ENCODE results near the gene RMDN3.

The RMDN3 gene

DNA sequence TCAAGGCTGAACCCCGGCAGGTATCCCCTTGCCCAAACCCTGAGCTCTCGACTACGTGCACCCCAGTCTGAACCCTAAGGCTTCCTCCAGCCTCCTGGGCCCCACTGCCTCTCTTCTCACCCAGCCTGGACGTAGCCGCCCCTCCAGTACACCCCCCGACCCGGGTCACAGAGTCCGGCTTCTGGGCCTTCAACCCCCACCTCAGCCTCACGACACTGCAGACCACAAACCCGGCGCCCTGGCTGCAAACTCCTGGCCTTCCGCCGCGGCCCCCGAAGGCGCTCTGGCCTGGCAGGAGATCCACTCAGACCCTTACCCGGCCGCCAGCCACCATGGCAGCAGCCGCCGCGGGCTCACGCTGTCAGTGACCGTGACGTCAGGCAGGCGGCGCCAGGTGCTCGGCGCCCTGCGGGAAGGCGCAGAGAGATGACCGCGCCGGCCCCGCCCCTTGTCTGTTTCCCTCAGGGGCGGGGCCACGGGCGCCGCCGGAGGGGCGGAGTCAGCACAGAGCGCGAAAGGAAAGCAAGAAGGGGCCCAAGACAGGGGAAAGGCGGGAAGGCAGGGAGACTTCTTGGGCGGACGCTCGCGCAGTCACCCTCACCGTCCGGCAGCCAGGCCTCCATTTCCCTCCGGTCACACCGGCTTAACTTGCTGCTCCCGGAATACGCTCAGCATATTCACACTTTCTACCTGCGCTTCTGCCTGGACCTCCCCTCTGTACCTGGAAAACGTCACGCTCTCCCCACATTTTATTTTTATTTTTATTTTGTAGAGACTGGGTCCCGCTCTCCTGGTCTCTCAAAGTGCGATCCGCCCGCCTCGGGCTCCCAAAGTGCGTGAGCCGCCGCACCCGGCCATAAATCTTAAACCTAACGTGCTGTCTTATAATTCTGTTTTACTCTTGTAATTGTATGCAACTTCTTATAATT lies at the start of gene RMDN3:
RMDN3 (minus strand) TSS at position 372 of the 929 bp plus-strand sequence. CDS start 471 bp downstream, outside the sequence.
- Histone ChIP-seq H3K36me3 (ENCODE audit: insufficient read depth, low read length) (peaks cover 17% of the 10 kb centered on the region), H3K4me1 (ENCODE audit: insufficient read depth, low read length) (peaks cover 7% of the 10 kb centered on the region), H3K4me3 (ENCODE audit: low read depth in 1 of 2, low read length in 2 of 2) (peak within 1 kb of the TSS; percentile 75 to 93), H3K27ac (ENCODE audit: low read depth, low read length) (peak within 1 kb of the TSS; percentile 85), H3K27me3 (ENCODE audit: control insufficient read depth in 1 of 2, insufficient read depth in 2 of 2, low read length in 2 of 2) (no peaks in the 10 kb centered on the region), H3K9me3 (ENCODE audit: low read length) (no peaks in the 10 kb centered on the region), H3K9ac (ENCODE audit: low read length) (peak within 1 kb of the TSS; percentile 58)

DNA sequence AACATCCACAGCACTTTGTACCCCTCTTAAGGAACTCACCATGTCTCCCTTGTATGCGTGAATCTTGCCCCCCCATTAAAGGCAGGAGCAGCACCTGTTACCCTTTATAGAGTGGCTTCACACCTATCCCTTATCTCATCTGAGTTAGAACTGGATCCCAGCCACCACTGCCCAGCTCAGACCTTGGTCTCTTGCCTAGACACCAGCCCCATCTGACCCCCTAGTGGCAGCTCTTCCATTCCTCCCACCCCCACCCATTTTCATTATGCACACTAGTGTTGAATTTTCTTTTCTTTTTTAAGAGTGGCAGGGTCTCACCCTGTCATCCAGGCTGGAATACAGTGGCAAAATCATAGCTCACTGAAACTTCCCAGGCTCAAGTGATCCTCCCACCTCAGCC lies 48.6 kb upstream of the RMDN3 start:
- Histone ChIP-seq H3K36me3 (ENCODE audit: insufficient read depth, low read length) (no peaks in the 10 kb centered on the region), H3K4me1 (ENCODE audit: insufficient read depth, low read length) (peaks cover 14% of the 10 kb centered on the region), H3K27ac (ENCODE audit: low read depth, low read length) (no peak overlapping the region), H3K9me3 (ENCODE audit: low read length) (no peaks in the 10 kb centered on the region), H3K4me3 (ENCODE audit: low read depth in 1 of 2, low read length in 2 of 2) (no peak overlapping the region), H3K9ac (ENCODE audit: low read length) (no peak overlapping the region), H3K27me3 (ENCODE audit: control insufficient read depth in 1 of 2, insufficient read depth in 2 of 2, low read length in 2 of 2) (no peaks in the 10 kb centered on the region)

DNA sequence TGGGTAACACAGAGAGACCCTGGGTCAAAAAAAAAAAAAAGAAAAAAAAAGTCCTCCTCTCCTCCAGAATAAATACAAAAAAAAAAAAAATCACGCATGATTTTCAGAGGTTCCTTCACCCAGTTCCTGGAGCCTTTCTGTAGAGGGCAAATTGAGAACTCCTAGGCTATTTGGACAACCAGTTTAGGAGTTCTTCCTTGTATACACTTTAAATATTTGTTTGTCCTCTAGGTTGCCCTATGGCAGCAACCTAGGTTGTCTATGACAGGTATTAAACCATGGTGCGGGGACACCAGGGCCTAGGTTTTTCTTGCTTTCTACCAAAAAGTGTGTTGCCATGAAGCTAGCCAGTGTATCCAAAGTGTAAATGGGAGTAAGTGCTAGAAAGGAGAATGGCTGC lies 48.0 kb upstream of the RMDN3 start:
- no peak overlapping the region for H3K27ac ChIP-seq (ENCODE audit: low read depth, low read length)

DNA sequence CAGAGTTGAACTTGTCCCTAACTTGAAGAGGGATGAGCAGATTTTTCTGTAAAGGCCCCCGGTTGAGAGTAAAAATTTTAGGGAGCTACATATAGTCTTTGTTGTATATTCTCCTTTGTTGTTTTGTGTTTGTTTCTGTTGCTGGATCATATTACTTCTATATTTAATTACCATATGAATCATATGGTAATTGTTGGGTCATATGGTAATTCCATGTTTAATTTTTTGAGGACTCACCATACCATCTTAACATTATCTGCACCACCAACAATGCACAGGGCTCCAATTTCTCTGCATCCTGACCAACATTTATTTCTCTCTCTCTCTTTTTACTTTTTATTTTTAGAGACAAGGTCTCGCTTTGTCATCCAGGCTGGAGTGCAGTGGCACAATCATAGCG lies 44.5 kb upstream of the RMDN3 start:
- Histone ChIP-seq H3K9me3 (ENCODE audit: low read length) (no peaks in the 10 kb centered on the region), H3K4me3 (ENCODE audit: low read depth in 1 of 2, low read length in 2 of 2) (no peak overlapping the region), H3K9ac (ENCODE audit: low read length) (no peak overlapping the region), H3K36me3 (ENCODE audit: insufficient read depth, low read length) (no peaks in the 10 kb centered on the region), H3K27ac (ENCODE audit: low read depth, low read length) (no peak overlapping the region), H3K4me1 (ENCODE audit: insufficient read depth, low read length) (no peaks in the 10 kb centered on the region), H3K27me3 (ENCODE audit: control insufficient read depth in 1 of 2, insufficient read depth in 2 of 2, low read length in 2 of 2) (no peaks in the 10 kb centered on the region)

More for the DNA sequence above, 48.0 kb upstream of the RMDN3 start:
- Histone ChIP-seq H3K4me3 (ENCODE audit: low read depth in 1 of 2, low read length in 2 of 2) (no peak overlapping the region), H3K27me3 (ENCODE audit: control insufficient read depth in 1 of 2, insufficient read depth in 2 of 2, low read length in 2 of 2) (no peaks in the 10 kb centered on the region), H3K4me1 (ENCODE audit: insufficient read depth, low read length) (peaks cover 8% of the 10 kb centered on the region), H3K9me3 (ENCODE audit: low read length) (no peaks in the 10 kb centered on the region), H3K36me3 (ENCODE audit: insufficient read depth, low read length) (no peaks in the 10 kb centered on the region), H3K9ac (ENCODE audit: low read length) (no peak overlapping the region)

- H3K4me1 ChIP-seq (ENCODE audit: insufficient read depth, low read length) = no peaks in the 10 kb centered on the region
- H3K9ac ChIP-seq (ENCODE audit: low read length) = no peak overlapping the region
- H3K27ac ChIP-seq (ENCODE audit: low read depth, low read length) = no peak overlapping the region
- no peaks in the 10 kb centered on the region for H3K27me3 ChIP-seq (ENCODE audit: control insufficient read depth in 1 of 2, insufficient read depth in 2 of 2, low read length in 2 of 2)
- no peaks in the 10 kb centered on the region for H3K9me3 ChIP-seq (ENCODE audit: low read length)
- H3K4me3 ChIP-seq (ENCODE audit: low read depth in 1 of 2, low read length in 2 of 2) = no peak overlapping the region
- no peaks in the 10 kb centered on the region for H3K36me3 ChIP-seq (ENCODE audit: insufficient read depth, low read length)
These were observed 41.5 kb upstream of the RMDN3 start for GRCh38 chr15:40796512-40796911.

GRCh38 chr15:40796041-40796440 lies 41.0 kb upstream of the RMDN3 start:
- Histone ChIP-seq H3K4me1 (ENCODE audit: insufficient read depth, low read length) (no peaks in the 10 kb centered on the region), H3K36me3 (ENCODE audit: insufficient read depth, low read length) (no peaks in the 10 kb centered on the region), H3K4me3 (ENCODE audit: low read depth in 1 of 2, low read length in 2 of 2) (no peak overlapping the region), H3K9ac (ENCODE audit: low read length) (no peak overlapping the region), H3K27ac (ENCODE audit: low read depth, low read length) (no peak overlapping the region), H3K27me3 (ENCODE audit: control insufficient read depth in 1 of 2, insufficient read depth in 2 of 2, low read length in 2 of 2) (no peaks in the 10 kb centered on the region), H3K9me3 (ENCODE audit: low read length) (no peaks in the 10 kb centered on the region)

DNA sequence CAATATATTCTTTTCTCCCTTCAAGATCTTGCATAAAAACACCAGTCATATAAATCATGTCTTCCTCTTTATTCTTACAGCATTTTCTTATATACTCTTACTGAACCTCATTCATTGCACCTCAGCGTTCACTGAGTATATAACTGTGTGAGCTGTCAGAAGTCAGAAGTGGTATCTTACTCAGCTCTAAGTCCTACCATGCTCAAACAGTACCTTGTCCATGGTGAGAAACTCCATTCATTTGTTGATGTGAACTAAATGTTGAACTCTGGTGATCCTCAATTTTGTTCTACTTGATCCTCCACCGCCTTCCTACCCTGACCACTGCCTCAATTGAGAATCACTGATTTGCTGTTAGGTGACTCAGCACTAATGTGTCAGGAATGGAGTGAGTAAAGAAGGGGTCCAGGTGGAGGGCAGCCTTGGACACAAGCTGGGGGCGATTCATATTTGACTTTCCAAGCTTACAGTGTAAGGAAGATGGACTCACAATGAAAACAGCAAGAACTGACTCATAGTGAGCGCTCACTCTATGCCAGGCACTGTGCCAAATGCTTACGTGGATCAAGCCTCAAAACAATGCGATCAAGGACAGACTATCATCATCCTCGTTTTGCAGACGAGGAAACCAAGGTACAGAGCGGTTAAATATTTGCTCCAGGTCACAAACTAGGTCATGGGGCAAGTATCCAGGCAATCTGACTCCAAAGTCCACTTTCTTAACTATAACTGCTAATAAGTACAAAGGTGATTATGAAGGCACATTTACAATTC lies 38.3 kb upstream of the RMDN3 start:
- no peak overlapping the region for H3K4me3 ChIP-seq (ENCODE audit: low read depth in 1 of 2, low read length in 2 of 2)
- no peaks in the 10 kb centered on the region for H3K36me3 ChIP-seq (ENCODE audit: insufficient read depth, low read length)
- no peaks in the 10 kb centered on the region for H3K27me3 ChIP-seq (ENCODE audit: control insufficient read depth in 1 of 2, insufficient read depth in 2 of 2, low read length in 2 of 2)
- H3K9ac ChIP-seq (ENCODE audit: low read length) = no peak overlapping the region
- no peaks in the 10 kb centered on the region for H3K4me1 ChIP-seq (ENCODE audit: insufficient read depth, low read length)
- H3K27ac ChIP-seq (ENCODE audit: low read depth, low read length) = no peak overlapping the region
- H3K9me3 ChIP-seq (ENCODE audit: low read length) = no peaks in the 10 kb centered on the region

DNA sequence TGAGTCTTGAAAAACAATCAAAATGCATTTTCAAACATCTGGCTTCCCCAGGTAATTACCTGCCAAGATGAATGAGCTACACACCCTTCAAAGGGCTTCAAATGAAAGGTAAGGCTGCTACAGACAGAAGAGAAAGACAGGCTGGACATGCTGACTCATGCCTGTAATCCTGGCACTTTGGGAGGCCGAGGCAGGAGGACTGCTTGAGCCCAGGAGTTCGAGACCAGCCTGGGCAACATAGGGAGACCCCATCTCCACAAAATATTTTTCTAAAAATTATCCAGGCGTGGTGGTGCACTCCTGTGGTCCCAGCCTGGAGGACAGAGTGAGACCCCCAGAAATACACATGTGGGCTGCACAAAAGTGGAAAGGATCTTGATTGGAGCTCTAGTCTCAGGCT lies 37.3 kb upstream of the RMDN3 start:
- peaks cover 3% of the 10 kb centered on the region for H3K4me1 ChIP-seq (ENCODE audit: insufficient read depth, low read length)
- H3K27ac ChIP-seq (ENCODE audit: low read depth, low read length) = no peak overlapping the region

GRCh38 chr15:40790718-40791117 lies 35.7 kb upstream of the RMDN3 start:
- Histone ChIP-seq H3K27ac (ENCODE audit: low read depth, low read length) (no peak overlapping the region), H3K9me3 (ENCODE audit: low read length) (no peaks in the 10 kb centered on the region), H3K4me1 (ENCODE audit: insufficient read depth, low read length) (peaks cover 9% of the 10 kb centered on the region)

More for the DNA sequence above, 37.3 kb upstream of the RMDN3 start:
- H3K36me3 ChIP-seq (ENCODE audit: insufficient read depth, low read length) = no peaks in the 10 kb centered on the region
- no peak overlapping the region for H3K4me3 ChIP-seq (ENCODE audit: low read depth in 1 of 2, low read length in 2 of 2)
- H3K9ac ChIP-seq (ENCODE audit: low read length) = no peak overlapping the region
- no peaks in the 10 kb centered on the region for H3K9me3 ChIP-seq (ENCODE audit: low read length)
- H3K27me3 ChIP-seq (ENCODE audit: control insufficient read depth in 1 of 2, insufficient read depth in 2 of 2, low read length in 2 of 2) = no peaks in the 10 kb centered on the region

DNA sequence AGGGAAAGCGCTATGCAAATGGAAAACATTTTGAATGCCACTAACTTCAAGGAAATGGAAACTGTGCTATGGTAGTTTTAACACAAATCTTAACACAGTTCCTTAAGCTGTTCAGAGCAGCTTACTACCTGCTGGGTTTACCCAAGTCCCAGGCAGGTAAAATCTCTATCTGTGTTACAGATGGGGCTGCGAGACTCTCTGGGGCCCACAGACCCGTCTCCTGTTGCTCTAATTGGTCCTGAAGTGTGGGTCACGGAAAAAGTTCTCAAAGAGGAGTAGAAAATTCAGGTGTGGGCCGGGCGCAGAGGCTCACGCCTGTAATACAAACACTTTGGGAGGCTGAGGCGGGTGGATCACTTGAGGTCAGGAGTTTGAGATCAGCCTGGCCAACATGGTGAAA lies 34.9 kb upstream of the RMDN3 start:
- peaks cover 9% of the 10 kb centered on the region for H3K4me1 ChIP-seq (ENCODE audit: insufficient read depth, low read length)
- H3K9ac ChIP-seq (ENCODE audit: low read length) = no peak overlapping the region
- H3K9me3 ChIP-seq (ENCODE audit: low read length) = no peaks in the 10 kb centered on the region
- no peaks in the 10 kb centered on the region for H3K36me3 ChIP-seq (ENCODE audit: insufficient read depth, low read length)
- no peak overlapping the region for H3K4me3 ChIP-seq (ENCODE audit: low read depth in 1 of 2, low read length in 2 of 2)
- H3K27ac ChIP-seq (ENCODE audit: low read depth, low read length) = no peak overlapping the region
- no peaks in the 10 kb centered on the region for H3K27me3 ChIP-seq (ENCODE audit: control insufficient read depth in 1 of 2, insufficient read depth in 2 of 2, low read length in 2 of 2)

More at GRCh38 chr15:40790718-40791117, 35.7 kb upstream of the RMDN3 start:
- Histone ChIP-seq H3K4me3 (ENCODE audit: low read depth in 1 of 2, low read length in 2 of 2) (no peak overlapping the region), H3K36me3 (ENCODE audit: insufficient read depth, low read length) (no peaks in the 10 kb centered on the region), H3K9ac (ENCODE audit: low read length) (no peak overlapping the region), H3K27me3 (ENCODE audit: control insufficient read depth in 1 of 2, insufficient read depth in 2 of 2, low read length in 2 of 2) (no peaks in the 10 kb centered on the region)

DNA sequence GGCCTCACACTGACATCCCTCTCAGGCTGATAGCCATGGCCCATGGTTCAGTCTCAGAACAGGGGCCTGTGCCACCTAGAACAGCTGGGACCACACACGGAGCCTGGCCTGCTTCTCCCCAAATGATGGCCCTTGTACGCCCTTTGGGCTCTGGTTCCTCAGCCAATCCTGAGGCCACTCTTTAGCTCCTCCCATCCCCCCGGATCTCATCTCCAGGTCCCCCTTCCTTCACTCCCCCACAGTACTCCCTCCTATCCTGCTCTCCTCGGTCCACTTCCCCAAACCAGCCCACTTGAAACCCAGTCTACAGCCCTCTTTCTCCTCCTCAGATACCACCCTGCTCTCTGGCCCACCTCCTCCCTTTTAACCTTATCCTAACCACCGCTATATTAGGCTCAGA lies 34.1 kb upstream of the RMDN3 start:
- Histone ChIP-seq H3K4me1 (ENCODE audit: insufficient read depth, low read length) (peaks cover 9% of the 10 kb centered on the region), H3K4me3 (ENCODE audit: low read depth in 1 of 2, low read length in 2 of 2) (no peak overlapping the region), H3K9ac (ENCODE audit: low read length) (no peak overlapping the region), H3K27me3 (ENCODE audit: control insufficient read depth in 1 of 2, insufficient read depth in 2 of 2, low read length in 2 of 2) (no peaks in the 10 kb centered on the region), H3K27ac (ENCODE audit: low read depth, low read length) (no peak overlapping the region), H3K36me3 (ENCODE audit: insufficient read depth, low read length) (no peaks in the 10 kb centered on the region), H3K9me3 (ENCODE audit: low read length) (no peaks in the 10 kb centered on the region)
